KBM-7 (cell line): ENCODE results near the gene FBXO42.
"Not testable (repeated sequence)": the region's sequence is repeated elsewhere in the genome, so short reads cannot be mapped to it uniquely, and the experiment has no call there.

Experiments
- DNase-seq: peaks from one replicate; pipeline ENCODE4 v3.0.0-alpha.2; 2015
- in situ Hi-C: fragments of 300-500 bp; cut with MboI; formaldehyde crosslinking; loops from 2 replicates; pipeline ENCODE4 v1.14.3; 2020; ENCODE audit warnings: low sequenced_read_pairs, low pct_unique_long_range_greater_than_20kb, mixed read lengths

Gene FBXO42

DNA sequence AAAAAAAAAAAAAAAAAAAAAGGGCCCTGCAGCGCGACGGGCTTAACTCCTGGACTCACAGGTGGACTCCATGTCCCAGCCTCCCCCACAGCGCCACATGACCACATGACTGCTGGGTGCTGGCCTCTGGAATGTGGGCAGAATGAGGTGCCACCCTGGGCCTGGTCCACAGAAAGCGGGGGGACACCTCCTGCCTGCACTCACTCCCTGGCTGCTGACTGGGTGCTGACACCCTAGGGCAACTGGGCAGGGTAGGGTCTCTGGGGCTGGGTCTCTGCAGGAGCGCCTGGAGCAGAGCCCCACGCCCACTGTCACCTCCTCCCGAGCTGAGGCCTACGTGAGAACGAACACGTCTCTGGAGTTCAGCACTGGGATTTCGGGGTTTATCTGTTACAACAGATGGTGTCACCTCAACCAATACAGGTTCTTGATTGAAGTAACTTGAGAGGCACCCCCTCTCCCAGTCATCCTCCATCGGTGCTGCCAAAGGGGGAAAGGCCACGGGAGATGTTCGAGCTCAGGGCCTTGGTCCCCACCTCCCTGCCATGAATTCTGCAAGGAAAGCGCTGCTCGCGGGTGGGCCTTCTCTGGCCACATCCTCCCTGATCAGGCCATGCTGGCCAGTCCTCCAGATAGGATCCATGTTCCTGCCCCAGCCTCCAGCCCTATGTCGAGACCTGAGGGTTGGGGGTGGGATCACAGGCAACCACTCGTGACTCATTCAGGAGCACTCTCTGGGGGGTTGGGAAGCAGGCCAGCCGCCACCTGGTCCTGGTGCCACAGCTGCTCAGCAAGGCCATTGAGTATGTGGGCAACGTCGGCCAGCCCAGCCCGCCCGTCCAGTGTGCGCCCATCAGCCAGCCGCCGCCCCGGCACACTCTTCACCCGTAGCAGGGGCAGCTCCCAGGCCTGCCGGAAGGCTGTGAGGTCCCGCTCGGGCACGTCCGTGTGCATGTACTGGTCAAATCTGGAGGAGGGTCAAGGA, 120.7 kb downstream of the FBXO42 start:
- DNase-seq = no peak
- in situ Hi-C loops = no loop called here

DNA sequence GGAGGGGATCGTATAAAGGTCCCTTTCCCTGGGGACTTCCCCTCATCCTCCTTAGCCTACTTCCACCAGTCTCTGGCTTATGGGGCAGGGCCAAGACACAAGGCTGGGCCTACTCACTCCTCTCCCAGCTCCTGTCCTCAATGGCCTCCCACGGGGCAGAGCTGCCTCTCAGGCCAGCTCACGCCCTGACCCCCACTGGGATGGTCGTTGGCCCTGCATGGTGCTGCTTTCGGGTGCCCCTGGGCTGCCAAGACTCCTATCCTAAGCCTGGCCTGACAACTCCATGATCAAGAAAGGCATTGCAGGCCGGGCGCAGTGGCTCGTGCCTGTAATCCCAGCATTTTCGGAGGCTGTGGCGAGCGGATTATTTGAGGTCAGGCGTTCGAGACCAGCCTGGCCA, 121.5 kb downstream of the FBXO42 start:
- in situ Hi-C loops = no loop called here

DNA sequence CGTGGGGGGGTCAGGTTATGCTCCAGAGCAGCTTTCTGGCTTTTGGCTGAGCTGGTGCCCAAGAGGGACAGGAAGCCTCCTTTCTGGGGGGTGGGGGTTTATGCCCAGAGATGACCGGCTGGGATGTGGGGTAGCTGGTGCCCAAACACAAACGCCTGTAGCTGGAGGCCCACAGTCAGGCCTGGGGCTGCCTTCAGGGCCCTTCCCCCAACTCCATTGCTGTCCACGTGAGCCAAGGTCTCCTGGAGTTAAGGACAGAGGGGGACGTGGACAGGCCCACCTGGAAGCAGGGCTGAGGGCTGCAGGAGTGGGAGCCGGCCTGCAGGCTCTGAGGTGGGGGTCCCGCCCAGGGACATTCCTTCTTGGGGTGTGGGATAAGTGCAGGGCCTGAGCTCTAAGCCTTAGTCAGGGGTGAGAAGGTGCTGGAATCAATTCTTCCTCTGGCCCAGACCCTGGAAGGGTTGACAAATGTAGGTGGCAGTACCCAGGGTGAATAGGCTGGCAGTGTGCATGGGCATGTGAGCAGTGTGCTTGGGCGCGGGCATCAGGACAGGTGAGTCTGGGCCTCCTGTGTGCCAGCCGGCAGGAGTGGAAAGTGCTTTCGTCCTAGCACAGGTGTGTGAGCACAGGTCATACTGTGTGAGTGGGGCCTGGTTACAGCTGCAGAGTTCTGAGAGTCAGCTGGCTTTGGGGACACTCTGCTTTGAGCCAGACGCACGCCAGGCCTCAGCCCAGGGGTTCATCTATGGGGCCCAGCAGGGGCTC, 122.1 kb downstream of the FBXO42 start:
- in situ Hi-C loops = no loop called here
- DNase-seq = no peak

More for the DNA sequence above, 121.5 kb downstream of the FBXO42 start:
- DNase-seq = no peak

DNA sequence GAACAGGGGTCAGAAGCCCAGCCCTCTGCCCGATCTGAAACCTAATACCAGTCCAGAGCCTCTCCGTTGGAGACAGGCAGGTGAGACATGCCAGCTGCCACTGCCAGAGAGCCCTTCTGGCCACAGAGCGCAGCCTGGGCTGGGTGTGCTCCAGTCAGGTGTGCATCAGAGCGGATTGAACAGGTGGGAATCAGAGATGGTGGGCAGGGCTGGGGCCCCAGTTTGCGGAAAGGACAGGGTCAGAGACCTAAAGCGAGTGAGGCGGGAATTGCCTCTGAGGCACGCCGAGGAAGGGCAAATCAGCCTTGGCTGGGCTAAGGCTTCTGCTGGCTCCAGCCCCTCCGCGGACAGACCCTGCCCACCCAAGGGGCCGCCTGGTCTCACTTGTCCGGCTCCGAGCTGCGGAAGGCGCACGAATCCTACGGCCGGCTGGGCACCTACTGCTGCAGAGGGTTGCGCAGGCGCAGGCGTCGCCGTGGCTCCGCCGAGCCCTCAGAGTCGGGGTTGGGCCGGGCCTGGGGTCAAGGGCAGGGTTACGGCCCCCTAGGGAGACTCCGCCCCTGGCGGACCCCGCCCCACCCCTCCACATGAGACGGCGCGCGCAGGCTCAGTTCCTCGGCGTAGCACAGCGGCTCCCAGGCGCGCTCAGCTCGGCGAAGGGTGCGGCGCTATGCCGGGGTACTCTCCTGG, 125.6 kb downstream of the FBXO42 start:
- DNase-seq = no peak
- in situ Hi-C loops = no loop called here

DNA sequence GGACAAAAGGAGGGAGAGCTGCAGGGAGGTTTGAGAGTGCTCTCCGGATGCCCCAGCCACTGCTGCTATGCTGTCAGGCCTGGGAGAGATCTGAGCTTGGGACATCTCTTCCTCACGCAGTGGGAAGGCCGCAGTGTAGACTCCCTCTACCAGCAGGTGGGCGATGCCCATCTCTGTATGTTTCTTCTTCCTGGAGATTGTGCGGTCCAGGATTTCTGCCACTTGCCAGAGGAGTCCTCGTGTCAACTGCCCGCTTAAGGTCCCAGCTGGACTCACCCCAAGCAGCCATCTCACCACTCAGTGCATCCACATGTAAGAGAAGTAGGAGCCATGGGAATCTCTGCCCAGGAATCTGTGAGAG, 126.2 kb downstream of the FBXO42 start:
- no peak for DNase-seq
- in situ Hi-C loops = no loop called here

DNA sequence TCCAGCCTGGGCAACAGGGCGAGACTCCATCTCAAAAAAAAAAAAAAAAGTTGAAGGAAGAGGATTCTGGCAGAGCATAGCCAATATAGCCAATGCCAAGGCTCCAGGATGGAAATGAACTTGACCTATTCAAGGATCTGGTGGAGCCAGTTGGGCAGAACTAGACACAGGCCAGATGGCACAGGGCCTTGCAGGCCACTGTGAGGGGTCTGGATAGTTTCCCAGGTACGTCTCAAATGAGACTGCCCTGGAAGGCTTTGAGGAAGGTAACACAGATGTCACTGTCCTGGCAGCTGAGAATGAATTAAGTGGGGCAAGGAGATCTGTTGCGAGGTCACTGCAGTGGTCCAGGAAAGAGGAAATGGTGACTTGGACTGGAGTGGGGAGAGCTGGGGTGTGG, 127.8 kb downstream of the FBXO42 start:
- no peak for DNase-seq
- in situ Hi-C loops = no loop called here

DNA sequence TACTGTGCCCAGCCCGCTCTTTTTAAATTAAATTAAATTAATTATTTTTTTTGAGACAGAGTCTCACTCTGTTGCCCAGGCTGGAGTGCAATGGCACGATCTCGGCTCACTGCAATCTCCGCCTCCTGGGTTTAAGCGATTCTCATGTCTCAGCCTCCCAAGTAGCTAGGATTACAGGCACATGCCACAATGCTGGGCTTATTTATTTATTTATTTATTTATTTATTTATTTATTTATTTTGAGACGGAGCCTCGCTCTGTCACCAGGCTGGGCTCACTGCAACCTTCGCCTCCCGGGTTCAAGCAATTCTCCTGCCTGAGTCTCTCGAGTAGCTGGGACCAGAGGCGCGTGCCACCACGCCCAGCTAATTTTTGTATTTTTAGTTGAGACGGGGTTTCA, 129.6 kb downstream of the FBXO42 start:
- DNase-seq, in situ Hi-C loops: not testable (repeated sequence)

DNA sequence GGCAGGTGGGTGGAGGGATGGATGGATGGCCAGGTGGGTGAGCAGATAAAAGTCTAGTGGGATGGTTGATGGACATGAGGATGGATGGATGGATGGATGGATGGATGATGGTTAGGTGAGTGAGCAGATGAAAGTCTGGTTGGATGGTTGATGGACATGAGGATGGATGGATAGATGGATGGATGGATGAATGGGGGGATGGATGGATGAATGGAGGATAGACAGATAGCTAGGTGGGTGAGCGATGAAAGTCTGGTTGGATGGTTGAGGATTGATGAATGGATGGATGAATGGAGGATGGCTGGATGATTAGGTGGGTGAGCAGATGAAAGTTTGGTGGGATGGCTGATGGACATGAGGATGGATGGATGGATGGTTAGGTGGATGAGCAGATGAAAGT, 130.8 kb downstream of the FBXO42 start:
- no peak for DNase-seq
- in situ Hi-C loops = no loop called here

DNA sequence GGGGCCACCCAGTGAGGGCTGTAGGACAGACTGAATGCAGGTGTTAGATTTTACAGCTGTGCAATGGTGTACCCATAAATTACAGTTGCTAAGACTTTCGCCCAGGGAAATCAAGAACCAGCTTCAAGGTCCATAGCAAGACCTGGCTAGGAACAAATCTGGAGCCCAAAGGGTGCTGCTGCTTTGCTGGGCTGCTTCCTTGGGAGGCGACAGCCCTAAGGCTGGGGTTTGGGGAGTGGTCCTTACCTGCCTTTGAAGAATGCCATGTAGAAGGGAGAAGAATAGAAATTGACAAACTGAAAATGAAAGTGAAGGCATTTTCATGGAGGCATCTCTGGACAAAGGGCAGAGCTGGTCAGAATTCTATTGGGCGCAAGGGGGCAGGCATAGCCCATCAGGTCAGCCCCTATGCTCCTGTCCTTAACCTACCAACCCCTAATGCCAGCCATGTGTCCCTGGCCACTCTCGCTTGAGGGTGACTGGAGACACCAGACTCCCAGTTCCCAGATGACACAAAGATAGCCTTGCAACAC, 132.2 kb downstream of the FBXO42 start:
- no peak for DNase-seq
- in situ Hi-C loops = no loop called here

DNA sequence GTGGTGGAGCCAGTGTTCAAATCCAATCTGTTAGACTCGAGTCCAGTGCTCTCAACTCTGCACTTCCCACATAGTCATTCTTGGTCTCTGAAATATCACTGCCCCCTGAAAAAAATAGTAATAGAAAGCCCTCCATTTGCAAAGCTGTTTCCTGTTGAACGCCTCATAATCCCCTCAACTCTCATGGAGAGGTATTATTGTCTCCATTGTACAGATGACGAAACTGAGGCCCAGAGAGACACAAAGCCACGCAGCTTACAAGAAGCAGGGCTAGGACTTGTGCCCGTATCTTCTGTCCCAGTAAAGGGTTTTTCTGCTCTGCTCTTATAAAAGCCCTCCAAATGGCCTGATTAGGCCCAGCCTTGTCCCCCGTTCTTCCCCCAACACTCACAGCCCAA, 133.6 kb downstream of the FBXO42 start:
- in situ Hi-C loops = no loop called here

DNA sequence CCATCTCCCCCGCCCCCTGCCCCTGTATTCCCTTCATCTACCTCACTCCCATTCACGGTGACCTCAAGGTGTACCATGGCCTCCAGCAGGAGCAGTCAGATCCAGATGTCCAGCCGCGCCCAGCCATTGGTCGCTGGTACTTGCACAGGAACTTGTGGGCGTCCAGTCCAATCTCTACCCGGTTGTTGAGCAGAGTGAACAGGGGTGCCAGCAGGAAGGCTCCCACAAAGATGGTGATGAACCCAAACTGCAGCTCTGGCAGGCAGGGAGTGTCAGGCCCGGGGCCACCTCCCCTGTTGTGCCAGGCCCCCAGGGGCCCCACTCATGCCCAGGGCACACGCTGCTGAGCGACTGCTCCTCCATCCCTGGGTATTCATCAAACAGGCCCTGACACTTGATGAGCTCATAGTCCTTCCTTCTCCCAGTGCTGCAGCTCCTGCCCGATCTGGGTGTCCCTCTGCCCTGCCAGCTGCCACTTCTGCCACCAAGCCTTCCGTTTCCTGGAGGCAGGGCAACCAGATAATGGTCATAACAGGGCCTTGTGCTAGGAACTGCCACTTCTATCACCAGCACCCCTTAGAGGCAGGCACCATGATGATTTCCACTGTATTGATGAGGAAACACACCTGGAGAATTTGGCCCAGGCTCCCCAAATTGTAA, 134.1 kb downstream of the FBXO42 start:
- no peak for DNase-seq
- in situ Hi-C loops = no loop called here

More for the DNA sequence above, 133.6 kb downstream of the FBXO42 start:
- DNase-seq = no peak

DNA sequence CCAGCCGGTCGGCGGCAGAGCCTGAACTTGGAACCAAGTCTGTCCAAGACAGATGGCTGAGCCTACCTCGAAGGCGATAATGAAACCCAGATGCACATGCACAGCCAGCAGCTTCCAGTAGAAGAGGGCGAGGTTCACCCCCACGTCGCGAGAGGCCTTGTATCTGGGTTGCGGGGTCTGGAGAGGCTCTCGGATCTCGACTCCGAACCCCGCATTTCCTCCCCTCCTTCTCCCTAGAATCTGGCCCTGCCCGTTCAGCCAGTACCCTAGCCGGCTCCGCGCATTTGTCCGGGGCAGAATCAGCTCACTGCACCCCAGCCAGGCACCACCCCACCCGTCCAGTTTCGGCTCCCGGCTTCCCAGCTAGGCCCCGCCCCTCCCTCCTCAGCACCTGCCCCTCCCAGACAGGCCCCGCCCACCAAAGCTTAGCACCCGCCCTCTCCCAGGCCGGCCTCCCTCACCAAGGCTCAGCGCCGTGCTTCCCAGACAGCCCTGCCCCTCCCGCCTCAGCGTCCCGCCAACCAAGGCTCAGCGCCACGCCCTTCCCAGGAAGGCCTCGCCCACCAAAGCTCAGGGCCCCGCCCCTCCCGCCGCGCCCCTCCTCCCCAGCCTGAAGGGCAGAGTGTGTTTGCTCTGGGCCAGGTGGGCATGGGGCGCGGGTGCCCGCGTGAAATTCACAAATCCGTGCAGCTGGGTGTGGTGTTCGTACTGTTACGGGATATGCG, 135.1 kb downstream of the FBXO42 start:
- in situ Hi-C loops = no loop called here
- peak; percentile 86 for DNase-seq

DNA sequence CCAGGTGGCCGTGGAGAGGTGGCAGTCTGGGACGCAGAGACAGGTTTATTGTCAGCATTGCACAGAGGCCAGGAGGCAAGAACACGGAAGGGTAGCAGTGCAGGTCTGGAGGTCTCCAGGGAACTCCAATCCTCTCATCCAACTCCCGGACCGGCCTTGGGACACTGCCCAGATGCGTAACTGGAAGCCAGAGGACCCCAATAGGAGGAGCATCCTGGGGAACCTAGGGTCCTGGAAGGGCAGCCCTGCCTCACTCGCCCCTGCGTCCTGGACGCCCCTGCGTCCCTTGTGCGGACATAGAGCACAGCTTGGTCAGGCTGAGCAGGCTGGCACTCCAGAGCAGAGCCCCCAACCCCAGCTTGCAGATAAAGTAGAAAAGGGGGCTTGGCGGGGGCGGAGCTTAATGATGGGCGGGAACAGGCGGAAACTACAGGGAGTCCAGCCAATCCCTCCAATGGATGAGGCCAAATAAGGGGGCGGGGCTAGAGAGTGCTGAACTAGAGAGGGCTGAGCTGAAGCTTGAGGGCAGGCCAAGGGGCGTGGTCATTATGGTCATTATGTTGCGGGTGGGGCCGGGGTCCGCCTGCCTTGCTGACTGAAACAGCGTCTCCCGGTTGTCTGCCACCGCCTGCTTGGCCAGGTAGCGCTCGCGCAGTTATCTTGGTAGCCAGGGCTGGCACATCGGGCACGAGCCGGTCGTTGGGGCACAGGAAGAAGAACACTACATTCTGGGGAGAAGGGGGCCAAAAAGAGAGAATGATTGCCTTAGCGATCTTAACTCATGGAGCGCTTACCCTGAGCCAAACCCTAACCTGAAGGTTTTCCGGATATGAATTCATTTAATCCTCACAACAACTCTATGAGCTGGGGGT, 136.2 kb downstream of the FBXO42 start:
- no peak for DNase-seq
- in situ Hi-C loops = no loop called here

DNA sequence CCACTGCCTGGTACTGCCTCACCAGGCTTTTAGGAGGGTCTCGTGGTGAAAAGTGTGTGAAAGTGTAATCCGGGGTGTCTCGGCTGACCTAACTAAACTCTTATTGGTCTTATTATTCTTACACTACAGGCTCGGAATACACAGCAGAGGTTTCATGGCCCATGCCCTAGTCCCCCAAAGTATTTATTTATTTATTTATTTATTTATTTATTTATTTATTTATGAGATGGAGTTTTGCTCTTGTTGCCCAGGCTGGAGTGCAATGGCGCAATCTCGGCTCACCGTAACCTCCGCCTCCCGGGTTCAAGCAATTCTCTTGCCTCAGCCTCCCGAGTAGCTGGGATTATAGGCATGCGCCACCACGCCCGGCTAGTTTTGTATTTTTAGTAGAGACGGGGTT, 137.0 kb downstream of the FBXO42 start:
- DNase-seq, in situ Hi-C loops: not testable (repeated sequence)

DNA sequence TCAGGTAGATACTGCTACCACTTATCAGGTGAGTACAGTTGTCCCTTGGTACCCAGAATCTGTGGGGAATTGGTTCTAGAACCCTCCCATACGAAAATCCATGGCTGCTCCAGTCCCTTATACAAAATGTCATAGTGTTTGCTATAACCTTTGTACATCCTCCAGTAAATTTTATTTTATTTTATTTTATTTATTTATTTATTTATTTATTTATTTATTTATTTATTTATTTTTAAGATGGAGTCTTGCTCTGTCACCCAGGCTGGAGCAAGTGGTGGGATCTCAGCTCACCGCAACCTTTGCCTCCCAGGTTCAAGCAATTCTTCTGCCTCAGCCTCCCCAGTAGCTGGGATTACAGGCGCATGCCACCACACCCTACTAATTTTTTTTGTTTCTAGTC, 138.7 kb downstream of the FBXO42 start:
- in situ Hi-C loops, DNase-seq: not testable (repeated sequence)

DNA sequence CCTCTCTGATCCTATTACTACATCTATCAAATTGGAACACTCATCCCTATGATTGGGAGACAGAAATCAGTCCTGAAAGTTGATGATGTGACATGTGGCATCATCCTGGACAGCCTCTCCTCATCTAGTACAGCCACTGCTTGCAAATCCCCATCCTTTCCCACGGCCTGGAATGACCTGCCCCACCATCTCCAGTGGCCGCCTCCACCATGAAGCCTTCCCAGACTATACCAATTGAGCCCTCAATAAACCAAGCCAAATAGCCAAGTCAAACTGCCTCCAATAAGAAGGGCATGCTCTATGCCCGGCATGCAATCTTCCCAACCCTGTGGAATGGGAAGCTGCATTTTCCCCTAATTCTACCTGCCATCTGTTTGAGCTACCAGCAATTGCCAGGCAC, 139.3 kb downstream of the FBXO42 start:
- DNase-seq = no peak
- in situ Hi-C loops = no loop called here

DNA sequence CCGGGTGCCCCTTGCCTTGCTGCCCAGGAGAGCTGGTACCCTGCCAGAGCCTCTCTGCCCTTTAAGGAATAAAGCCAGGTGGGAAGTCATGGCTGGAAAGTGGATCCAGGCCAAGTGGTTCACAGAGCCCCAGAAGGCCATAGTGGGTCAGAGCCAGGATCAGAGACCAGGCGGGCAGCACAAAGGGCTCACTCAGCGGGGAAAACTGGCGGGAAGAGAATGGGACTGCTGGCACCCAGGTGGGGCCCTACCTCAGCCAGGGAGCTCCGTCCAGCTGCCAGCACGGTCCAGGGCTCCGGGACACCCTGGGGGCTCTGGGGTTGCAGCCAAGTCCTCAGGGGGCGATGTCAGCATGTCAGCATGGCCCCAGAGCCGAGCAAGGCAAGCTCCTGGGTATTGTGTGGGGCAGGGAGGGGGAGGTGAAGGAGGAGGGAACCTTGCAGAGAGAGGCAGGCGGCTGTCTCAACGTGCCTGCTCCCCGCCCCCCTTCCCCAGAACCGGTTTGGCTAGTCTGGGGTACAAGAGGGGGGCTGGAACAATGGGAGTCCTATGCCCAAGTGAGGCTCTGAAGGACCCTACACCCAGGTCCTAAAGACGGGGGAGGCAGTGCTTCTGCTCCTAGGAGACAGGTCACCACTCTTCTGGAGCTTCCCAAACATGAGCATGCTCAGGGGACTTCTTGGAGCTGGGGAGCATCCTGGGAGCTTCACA, 139.9 kb downstream of the FBXO42 start, which contains the start of gene ARHGEF19:
Gene ARHGEF19, minus strand, starts transcription at position 402 of the 711 bp plus-strand sequence. CDS start 3,598 bp downstream, outside the sequence.
- no peak for DNase-seq
- in situ Hi-C loops = no loop called here
